GM10248 (cell line): ENCODE data around the gene CECR2.
"Not testable (repeated sequence)": the region's sequence is repeated elsewhere in the genome, so short reads cannot be mapped to it uniquely, and the experiment has no call there.

ENCODE experiments used
- CTCF ChIA-PET: fragments of 300-600 bp; sonication (Branson Sonifier 250); formaldehyde crosslinking; extraction: SDS; loops from one replicate; lab custom pipeline; 2021; ENCODE audit warnings: antibody characterized with exemption; lab: Yijun Ruan, JAX
- POLR2A ChIA-PET: fragments of 350-650 bp; sonication (Branson Sonifier 250); formaldehyde crosslinking; extraction: SDS; loops from one replicate; lab custom pipeline; 2020; ENCODE audit warnings: antibody characterized with exemption; lab: Yijun Ruan, JAX
- DNase-seq: peaks from one replicate; pipeline ENCODE4 v3.0.0; 2012; ENCODE audit errors: extremely low spot score
- CTCF ChIP-seq: IDR thresholded peaks from 2 replicates; pipeline ENCODE4 v1.5.1; 2012; ENCODE audit warnings: mild to moderate bottlenecking, low read depth; ENCODE audit errors: extremely low read depth, missing control alignments, control extremely low read depth

The CECR2 gene

GRCh38 chr22:17512960-17513359 lies 143.7 kb downstream of the CECR2 start:
- CTCF ChIA-PET: interaction anchor here (2.3 to 3.0 kb wide), 2 partner anchors 11 to 341 kb away, joined by 9 to 12 read pairs; no protein-coding TSS in a partner anchor
- no peak for TF ChIP-seq CTCF
- POLR2A ChIA-PET: no interaction called here
- DNase-seq: no peak

- ChIA-PET POLR2A (no interaction called here), CTCF (interaction anchor here (2.3 to 3.0 kb wide), 2 partner anchors 12 to 342 kb away, joined by 9 to 12 read pairs; no protein-coding TSS in a partner anchor)
- DNase-seq: no peak
- TF ChIP-seq CTCF: no peak
Observed at GRCh38 chr22:17513612-17514011, 144.4 kb downstream of the CECR2 start.

GRCh38 chr22:17514084-17514483 lies 144.8 kb downstream of the CECR2 start:
- POLR2A ChIA-PET: no interaction called here
- DNase-seq: no peak
- CTCF ChIA-PET: interaction anchor here (2.3 to 3.0 kb wide), 2 partner anchors 12 to 342 kb away, joined by 9 to 12 read pairs; no protein-coding TSS in a partner anchor
- no peak for TF ChIP-seq CTCF

- POLR2A ChIA-PET: no interaction called here
- TF ChIP-seq CTCF: no peak
- CTCF ChIA-PET: no interaction called here
- DNase-seq: no peak
Observed at GRCh38 chr22:17518406-17518805, 149.1 kb downstream of the CECR2 start.

GRCh38 chr22:17521971-17522370 lies 152.7 kb downstream of the CECR2 start:
- CTCF ChIA-PET, POLR2A ChIA-PET, DNase-seq: not testable (repeated sequence)

GRCh38 chr22:17523925-17524324 lies 154.7 kb downstream of the CECR2 start:
- ChIA-PET CTCF (no interaction called here), POLR2A (no interaction called here)
- TF ChIP-seq CTCF: no peak
- DNase-seq: no peak

- ChIA-PET POLR2A (no interaction called here), CTCF (interaction anchor here (1.3 to 2.2 kb wide), 4 partner anchors 11 to 365 kb away, joined by 3 to 7 read pairs (median 6); no protein-coding TSS in a partner anchor)
- no peak for DNase-seq
- TF ChIP-seq CTCF: no peak
Observed at GRCh38 chr22:17536269-17536668, 167.0 kb downstream of the CECR2 start.
